B cell (primary cell): ENCODE data around the gene KIAA0586.

ENCODE experiments used
- EZH2 ChIP-seq: IDR thresholded peaks from 2 replicates; pipeline ENCODE4 v1.6.1; 2012; ENCODE audit warnings: borderline replicate concordance, low read depth, mild to moderate bottlenecking, moderate library complexity, low read length; ENCODE audit not compliant: insufficient read depth, poor library complexity, severe bottlenecking
- TF ChIP-seq, protein P1 (sequence below): fragments of 200-600 bp; IDR thresholded peaks from one replicate; pipeline ENCODE4 v1.8.0; 2022; ENCODE audit warnings: antibody characterized with exemption, mild to moderate bottlenecking

DNA sequence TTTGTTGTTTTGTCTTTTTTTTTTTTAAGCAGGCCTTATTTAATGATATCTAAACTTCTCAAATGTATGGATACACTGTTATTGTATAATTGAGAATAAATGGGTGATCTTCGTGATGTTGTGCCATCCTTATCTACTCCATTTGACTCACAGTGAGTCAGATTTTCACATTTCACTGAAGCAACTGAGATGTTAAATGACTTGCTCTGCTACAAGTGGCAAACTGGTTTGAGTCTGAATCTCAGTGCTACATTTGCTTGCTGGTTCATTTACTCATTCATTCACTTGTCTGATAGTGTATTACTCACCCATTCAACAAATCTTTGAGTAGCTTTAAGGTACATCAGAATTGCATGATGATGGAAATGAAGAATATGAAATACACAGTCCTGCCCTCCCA is 2.6 kb downstream of the KIAA0586 start:
- no peak for TF ChIP-seq EZH2
- TF ChIP-seq, protein P1, sequence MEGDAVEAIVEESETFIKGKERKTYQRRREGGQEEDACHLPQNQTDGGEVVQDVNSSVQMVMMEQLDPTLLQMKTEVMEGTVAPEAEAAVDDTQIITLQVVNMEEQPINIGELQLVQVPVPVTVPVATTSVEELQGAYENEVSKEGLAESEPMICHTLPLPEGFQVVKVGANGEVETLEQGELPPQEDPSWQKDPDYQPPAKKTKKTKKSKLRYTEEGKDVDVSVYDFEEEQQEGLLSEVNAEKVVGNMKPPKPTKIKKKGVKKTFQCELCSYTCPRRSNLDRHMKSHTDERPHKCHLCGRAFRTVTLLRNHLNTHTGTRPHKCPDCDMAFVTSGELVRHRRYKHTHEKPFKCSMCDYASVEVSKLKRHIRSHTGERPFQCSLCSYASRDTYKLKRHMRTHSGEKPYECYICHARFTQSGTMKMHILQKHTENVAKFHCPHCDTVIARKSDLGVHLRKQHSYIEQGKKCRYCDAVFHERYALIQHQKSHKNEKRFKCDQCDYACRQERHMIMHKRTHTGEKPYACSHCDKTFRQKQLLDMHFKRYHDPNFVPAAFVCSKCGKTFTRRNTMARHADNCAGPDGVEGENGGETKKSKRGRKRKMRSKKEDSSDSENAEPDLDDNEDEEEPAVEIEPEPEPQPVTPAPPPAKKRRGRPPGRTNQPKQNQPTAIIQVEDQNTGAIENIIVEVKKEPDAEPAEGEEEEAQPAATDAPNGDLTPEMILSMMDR: no peak
